GM12878 (cell line): ENCODE measurements around the gene NEK7. TPM values are rescaled to one million over a fixed set of nuclear protein-coding genes. Genes with fewer than 3 reads are reported as not detected.

Experiments
- CUX1 ChIP-seq: IDR thresholded peaks from 2 replicates; pipeline ENCODE4 v1.6.1; 2012; ENCODE audit warnings: improper control_type of control experiment, low read depth, low read length; ENCODE audit not compliant: insufficient replicate concordance
- NKRF ChIP-seq: fragments of 450-650 bp; conservative IDR thresholded peaks from 2 replicates; pipeline ENCODE4 v1.6.1; 2017; ENCODE audit warnings: mild to moderate bottlenecking, moderate library complexity
- NR2C1 ChIP-seq: fragments of 450-650 bp; IDR thresholded peaks from 2 replicates; pipeline ENCODE4 v1.6.1; 2017; ENCODE audit warnings: antibody characterized with exemption, mild to moderate bottlenecking, moderate library complexity
- NR2F1 ChIP-seq: fragments of 450-650 bp; conservative IDR thresholded peaks from 2 replicates; pipeline ENCODE4 v1.6.1; 2017; ENCODE audit warnings: mild to moderate bottlenecking
- SUZ12 ChIP-seq: fragments of 200-600 bp; sonication (generic); IDR thresholded peaks from one replicate; pipeline ENCODE4 v1.6.1; 2018; ENCODE audit warnings: antibody characterized with exemption, mild to moderate bottlenecking; ENCODE audit not compliant: unreplicated experiment
- polyA plus RNA-seq, 11 experiments: library from polyadenylated mRNA; depleted of rRNA in 4 of 11; unstranded in 6 of 11; stranded (reverse) in 5 of 11; fragments of >200 nt; fragmentation: Nextera tagmentation in 4 of 11; fragmentation: Illumina TruSeq in 1 of 11; extraction: Ambion mirVana in 4 of 11; extraction: Trizol in 1 of 11; gene quantifications; 1 replicate in 1 of 11; 2 replicates in 10 of 11; pipeline versions ENCODE4 v1.2.1 to v1.2.3, GENCODE V29; 2011 to 2016; ENCODE audit warnings: inconsistent platforms in 2 of 11, missing spikeins in 2 of 11, low read depth in 1 of 11
- total RNA-seq, 4 experiments: library from RNA; depleted of rRNA in 3 of 4; stranded (reverse); fragments of >200 nt in 3 of 4; fragmentation: Illumina TruSeq in 1 of 4; extraction: Trizol in 1 of 4; gene quantifications; 2 replicates each; pipeline versions ENCODE4 v1.2.1 to v1.2.3, GENCODE V29; 2013 to 2021
- TF ChIP-seq, protein P1 (sequence below): fragments of 450-650 bp; IDR thresholded peaks from 2 replicates; pipeline ENCODE4 v1.6.1; 2017; ENCODE audit warnings: mild to moderate bottlenecking

NEK7 gene
- total and polyA plus RNA-seq, 10 of the 15 experiments (the other 5 are each of a cell fraction or from before 2014, with no cell fraction given) = 9.4 to 77.7 (median 24.0) TPM

DNA sequence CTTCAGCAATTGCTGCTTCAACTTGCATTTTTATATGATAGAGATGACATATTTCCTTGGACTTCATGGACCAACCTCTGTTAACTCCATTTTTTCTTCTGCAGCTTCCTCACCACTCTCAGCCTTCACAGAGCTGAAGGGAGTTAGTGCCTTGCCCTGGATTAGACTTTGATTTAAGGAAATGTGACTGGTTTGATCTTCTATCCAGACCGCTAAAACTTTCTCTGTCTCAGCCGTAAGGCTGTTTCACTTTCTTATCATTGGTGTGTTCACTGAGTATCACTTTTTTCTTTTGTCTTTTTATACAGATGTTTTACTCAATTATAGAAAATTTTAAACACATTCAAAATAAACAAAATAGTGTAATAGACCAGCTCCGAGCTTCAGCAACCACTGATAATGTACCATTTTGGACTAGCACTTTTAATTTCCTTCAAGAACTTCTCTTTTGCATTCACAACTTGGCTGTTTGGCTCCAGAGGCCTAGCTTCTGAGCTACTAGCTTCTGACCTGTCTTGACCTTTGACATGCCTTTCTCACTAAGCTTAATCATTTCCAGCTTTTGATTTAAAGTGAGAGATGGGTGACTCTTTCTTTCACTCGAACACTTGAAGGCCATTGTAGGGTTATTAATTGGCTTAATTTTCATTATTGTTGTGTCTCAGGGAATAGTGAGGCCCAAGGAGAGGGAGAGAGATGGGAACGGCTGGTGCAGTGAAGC lies 9.3 kb downstream of the NEK7 start (continued):
- no peak for TF ChIP-seq CUX1
- TF ChIP-seq, protein P1, sequence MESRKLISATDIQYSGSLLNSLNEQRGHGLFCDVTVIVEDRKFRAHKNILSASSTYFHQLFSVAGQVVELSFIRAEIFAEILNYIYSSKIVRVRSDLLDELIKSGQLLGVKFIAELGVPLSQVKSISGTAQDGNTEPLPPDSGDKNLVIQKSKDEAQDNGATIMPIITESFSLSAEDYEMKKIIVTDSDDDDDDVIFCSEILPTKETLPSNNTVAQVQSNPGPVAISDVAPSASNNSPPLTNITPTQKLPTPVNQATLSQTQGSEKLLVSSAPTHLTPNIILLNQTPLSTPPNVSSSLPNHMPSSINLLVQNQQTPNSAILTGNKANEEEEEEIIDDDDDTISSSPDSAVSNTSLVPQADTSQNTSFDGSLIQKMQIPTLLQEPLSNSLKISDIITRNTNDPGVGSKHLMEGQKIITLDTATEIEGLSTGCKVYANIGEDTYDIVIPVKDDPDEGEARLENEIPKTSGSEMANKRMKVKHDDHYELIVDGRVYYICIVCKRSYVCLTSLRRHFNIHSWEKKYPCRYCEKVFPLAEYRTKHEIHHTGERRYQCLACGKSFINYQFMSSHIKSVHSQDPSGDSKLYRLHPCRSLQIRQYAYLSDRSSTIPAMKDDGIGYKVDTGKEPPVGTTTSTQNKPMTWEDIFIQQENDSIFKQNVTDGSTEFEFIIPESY = peak; percentile 33; the same call in 1 of the 2 replicates
- TF ChIP-seq NR2C1 = peak; percentile 84
- TF ChIP-seq NKRF = no peak
- no peak for TF ChIP-seq SUZ12
- peak; percentile 97 for TF ChIP-seq NR2F1
